ENCODE data around the gene BEST4.

DNA sequence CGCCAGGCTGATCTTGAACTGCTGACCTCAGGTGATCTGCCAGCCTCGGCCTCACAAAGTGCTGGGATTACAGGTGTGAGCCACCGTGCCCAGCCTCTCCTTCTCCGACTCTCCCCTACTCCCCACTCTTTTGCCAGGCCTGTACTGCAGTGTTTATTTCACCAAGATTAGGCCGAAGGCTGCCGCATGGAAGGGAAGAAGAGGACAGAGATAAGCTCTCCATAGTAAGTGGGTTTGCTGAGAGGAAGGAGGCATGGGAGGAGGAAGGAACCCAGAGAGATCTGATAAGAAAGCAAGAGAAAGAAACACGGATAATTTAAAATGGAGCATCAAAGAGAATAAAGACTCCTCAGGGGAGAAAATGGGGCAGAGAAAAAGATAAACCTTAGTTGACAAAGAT is 46.4 kb upstream of the BEST4 start:
- TF ChIP-seq, protein P1, sequence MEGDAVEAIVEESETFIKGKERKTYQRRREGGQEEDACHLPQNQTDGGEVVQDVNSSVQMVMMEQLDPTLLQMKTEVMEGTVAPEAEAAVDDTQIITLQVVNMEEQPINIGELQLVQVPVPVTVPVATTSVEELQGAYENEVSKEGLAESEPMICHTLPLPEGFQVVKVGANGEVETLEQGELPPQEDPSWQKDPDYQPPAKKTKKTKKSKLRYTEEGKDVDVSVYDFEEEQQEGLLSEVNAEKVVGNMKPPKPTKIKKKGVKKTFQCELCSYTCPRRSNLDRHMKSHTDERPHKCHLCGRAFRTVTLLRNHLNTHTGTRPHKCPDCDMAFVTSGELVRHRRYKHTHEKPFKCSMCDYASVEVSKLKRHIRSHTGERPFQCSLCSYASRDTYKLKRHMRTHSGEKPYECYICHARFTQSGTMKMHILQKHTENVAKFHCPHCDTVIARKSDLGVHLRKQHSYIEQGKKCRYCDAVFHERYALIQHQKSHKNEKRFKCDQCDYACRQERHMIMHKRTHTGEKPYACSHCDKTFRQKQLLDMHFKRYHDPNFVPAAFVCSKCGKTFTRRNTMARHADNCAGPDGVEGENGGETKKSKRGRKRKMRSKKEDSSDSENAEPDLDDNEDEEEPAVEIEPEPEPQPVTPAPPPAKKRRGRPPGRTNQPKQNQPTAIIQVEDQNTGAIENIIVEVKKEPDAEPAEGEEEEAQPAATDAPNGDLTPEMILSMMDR (IDR thresholded peaks at IDR 0.05 in 8 of 11, conservative IDR thresholded peaks at IDR 0.05 in 3 of 11) = no peak
- no peak for TF ChIP-seq POLR2A (IDR thresholded peaks at IDR 0.05)

All from spleen (tissue), 7 donors.